ENCODE measurements around the gene ZDHHC14.

The ZDHHC14 gene

GRCh38 chr6:157605484-157605883, 224.5 kb downstream of the ZDHHC14 start:
- DNase-seq = no peak

GRCh38 chr6:157606516-157606915, 225.5 kb downstream of the ZDHHC14 start:
- no peak for DNase-seq

GRCh38 chr6:157607317-157608109, 226.5 kb downstream of the ZDHHC14 start:
- DNase-seq = no peak

- DNase-seq = no peak
Measured at GRCh38 chr6:157608221-157609075, 227.5 kb downstream of the ZDHHC14 start.

GRCh38 chr6:157609117-157609516, 228.1 kb downstream of the ZDHHC14 start:
- no peak for DNase-seq

GRCh38 chr6:157609556-157609955, 228.6 kb downstream of the ZDHHC14 start:
- DNase-seq = no peak

- DNase-seq = no peak
Measured at GRCh38 chr6:157610451-157610999, 229.5 kb downstream of the ZDHHC14 start.

GRCh38 chr6:157611406-157611805, 230.4 kb downstream of the ZDHHC14 start:
- DNase-seq = no peak

- no peak for DNase-seq
Measured at GRCh38 chr6:157613011-157613522, 232.1 kb downstream of the ZDHHC14 start.

GRCh38 chr6:157614026-157614568, 233.1 kb downstream of the ZDHHC14 start:
- no peak for DNase-seq

GRCh38 chr6:157615420-157615769, 234.4 kb downstream of the ZDHHC14 start:
- no peak for DNase-seq

GRCh38 chr6:157615951-157616350, 235.0 kb downstream of the ZDHHC14 start:
- no peak for DNase-seq

- no peak for DNase-seq
Measured at GRCh38 chr6:157620944-157621343, 240.0 kb downstream of the ZDHHC14 start.

GRCh38 chr6:157621406-157621805, 240.4 kb downstream of the ZDHHC14 start:
- DNase-seq = no peak

- DNase-seq = no peak
Measured at GRCh38 chr6:157622427-157622826, 241.4 kb downstream of the ZDHHC14 start.

- DNase-seq = no peak
Measured at GRCh38 chr6:157625111-157625510, 244.1 kb downstream of the ZDHHC14 start.

GRCh38 chr6:157625764-157626163, 244.8 kb downstream of the ZDHHC14 start:
- no peak for DNase-seq

- DNase-seq = no peak
Measured at GRCh38 chr6:157627195-157627966, 246.4 kb downstream of the ZDHHC14 start.

GRCh38 chr6:157628463-157628862, 247.5 kb downstream of the ZDHHC14 start:
- no peak for DNase-seq

- no peak for DNase-seq
Measured at GRCh38 chr6:157629220-157629619, 248.2 kb downstream of the ZDHHC14 start.

- no peak for DNase-seq
Measured at GRCh38 chr6:157630463-157631080, 249.6 kb downstream of the ZDHHC14 start.

GRCh38 chr6:157631412-157631811, 250.4 kb downstream of the ZDHHC14 start:
- no peak for DNase-seq

All from NCI-H2107 (cell line).